Liver (tissue), 2 donors: Measurements from ENCODE around the gene AMZ1.

Experiments
- FOXA1 ChIP-seq: IDR thresholded peaks from 2 replicates; pipeline ENCODE4 v1.6.1; 2016; ENCODE audit warnings: antibody characterized with exemption
- TF ChIP-seq, protein P1 (sequence below): fragments of 150-350 bp; IDR thresholded peaks from 2 replicates; pipeline ENCODE4 v1.5.1; 2017; ENCODE audit warnings: improper control_type of control experiment, low read depth, low read length; ENCODE audit not compliant: missing input control
- donor health status: healthy.

DNA sequence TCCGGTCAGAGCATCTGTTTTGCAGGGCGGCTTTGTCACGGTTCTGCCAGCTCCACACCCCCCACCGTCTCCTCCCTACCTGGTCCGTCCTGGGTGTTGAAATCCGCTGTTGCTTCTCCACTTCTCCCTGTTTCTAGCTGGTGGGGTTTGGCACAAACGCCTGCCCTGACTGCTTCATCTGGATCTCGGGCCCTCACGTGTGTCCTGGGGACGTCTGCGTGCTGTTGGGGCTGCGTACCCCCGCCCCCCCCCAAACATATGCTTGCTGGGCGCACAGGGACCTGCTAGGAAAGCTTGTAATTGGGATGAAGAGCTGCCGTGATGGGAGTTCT is 11.3 kb downstream of the AMZ1 start:
- no peak for TF ChIP-seq FOXA1
- TF ChIP-seq, protein P1, sequence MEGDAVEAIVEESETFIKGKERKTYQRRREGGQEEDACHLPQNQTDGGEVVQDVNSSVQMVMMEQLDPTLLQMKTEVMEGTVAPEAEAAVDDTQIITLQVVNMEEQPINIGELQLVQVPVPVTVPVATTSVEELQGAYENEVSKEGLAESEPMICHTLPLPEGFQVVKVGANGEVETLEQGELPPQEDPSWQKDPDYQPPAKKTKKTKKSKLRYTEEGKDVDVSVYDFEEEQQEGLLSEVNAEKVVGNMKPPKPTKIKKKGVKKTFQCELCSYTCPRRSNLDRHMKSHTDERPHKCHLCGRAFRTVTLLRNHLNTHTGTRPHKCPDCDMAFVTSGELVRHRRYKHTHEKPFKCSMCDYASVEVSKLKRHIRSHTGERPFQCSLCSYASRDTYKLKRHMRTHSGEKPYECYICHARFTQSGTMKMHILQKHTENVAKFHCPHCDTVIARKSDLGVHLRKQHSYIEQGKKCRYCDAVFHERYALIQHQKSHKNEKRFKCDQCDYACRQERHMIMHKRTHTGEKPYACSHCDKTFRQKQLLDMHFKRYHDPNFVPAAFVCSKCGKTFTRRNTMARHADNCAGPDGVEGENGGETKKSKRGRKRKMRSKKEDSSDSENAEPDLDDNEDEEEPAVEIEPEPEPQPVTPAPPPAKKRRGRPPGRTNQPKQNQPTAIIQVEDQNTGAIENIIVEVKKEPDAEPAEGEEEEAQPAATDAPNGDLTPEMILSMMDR, result no peak
